DND-41 (cell line): ENCODE results near the gene PAFAH1B1.

Experiments used
- ATAC-seq: fragments of 200-7000 bp; cut with Tn5 transposase; 3 replicates; pipeline ENCODE4 v1.9.1; 2021; ENCODE audit warnings: low read depth; ENCODE audit not compliant: insufficient read depth
- DNase-seq: peaks from one replicate; pipeline ENCODE4 v3.0.0-alpha.2; 2020
- H2AFZ ChIP-seq: 2 replicates; pipeline ENCODE4 v1.6.0; 2012; ENCODE audit warnings: low read depth, low read length
- H3K27ac ChIP-seq: 2 replicates; pipeline ENCODE4 v1.5.1; 2012; ENCODE audit warnings: low read length, inconsistent platforms
- H3K27me3 ChIP-seq: fragments of 200-600 bp; sonication (generic); 2 replicates; pipeline ENCODE4 v1.6.0; 2012; ENCODE audit warnings: low read length, mild to moderate bottlenecking, inconsistent platforms; ENCODE audit not compliant: insufficient read depth, poor library complexity
- H3K36me3 ChIP-seq: 2 replicates; pipeline ENCODE4 v1.5.1; 2012; ENCODE audit warnings: low read length, inconsistent platforms; ENCODE audit not compliant: insufficient read depth
- H3K4me1 ChIP-seq: 2 replicates; pipeline ENCODE4 v1.5.1; 2012; ENCODE audit warnings: mild to moderate bottlenecking, low read length; ENCODE audit not compliant: insufficient read depth
- H3K4me2 ChIP-seq: 2 replicates; pipeline ENCODE4 v1.6.0; 2012; ENCODE audit warnings: mild to moderate bottlenecking, moderate library complexity, low read length, inconsistent platforms; ENCODE audit not compliant: insufficient read depth
- H3K4me3 ChIP-seq, 2 experiments: fragments of 200-600 bp in 1 of 2; shearing (Covaris generic) in 1 of 2; 2 replicates each; pipeline ENCODE4 v1.5.1; 2012 to 2016; ENCODE audit warnings: inconsistent platforms in 2 of 2, low read length in 2 of 2, mild to moderate bottlenecking in 2 of 2, low read depth in 1 of 2, moderate library complexity in 1 of 2
- H3K79me2 ChIP-seq: 2 replicates; pipeline ENCODE4 v1.6.0; 2012; ENCODE audit warnings: low read length, inconsistent platforms; ENCODE audit not compliant: insufficient read depth
- H3K9ac ChIP-seq: 2 replicates; pipeline ENCODE4 v1.6.0; 2012; ENCODE audit warnings: low read depth, mild to moderate bottlenecking, inconsistent platforms, low read length, moderate library complexity
- H3K9me3 ChIP-seq: 2 replicates; pipeline ENCODE4 v1.5.1; 2012; ENCODE audit warnings: low read length, moderate library complexity, mild to moderate bottlenecking, inconsistent platforms; ENCODE audit not compliant: insufficient read depth, severe bottlenecking
- H4K20me1 ChIP-seq: 2 replicates; pipeline ENCODE4 v1.6.0; 2012; ENCODE audit warnings: low read length; ENCODE audit not compliant: insufficient read depth
- CTCF ChIP-seq: IDR thresholded peaks from 2 replicates; pipeline ENCODE4 v1.5.1; 2012; ENCODE audit warnings: borderline replicate concordance, low read length, moderate library complexity, mild to moderate bottlenecking; ENCODE audit not compliant: poor library complexity, severe bottlenecking; ENCODE audit errors: extremely low read depth
- EZH2 ChIP-seq: IDR thresholded peaks from 3 replicates; pipeline ENCODE4 v1.6.1; 2012; ENCODE audit warnings: borderline replicate concordance, low read depth, mild to moderate bottlenecking, moderate library complexity, low read length, inconsistent platforms; ENCODE audit not compliant: severe bottlenecking

PAFAH1B1 gene

GRCh38 chr17:2703181-2703580 lies 109.7 kb downstream of the PAFAH1B1 start:
- no peak for DNase-seq
- no peak overlapping the region for H3K9ac ChIP-seq
- peaks cover 45% of the 10 kb centered on the region for H3K79me2 ChIP-seq
- H3K36me3 ChIP-seq, result peaks cover 69% of the 10 kb centered on the region
- TF ChIP-seq CTCF (no peak), EZH2 (no peak)
- no peak overlapping the region for H2AFZ ChIP-seq
- peaks cover 12% of the 10 kb centered on the region for H3K4me1 ChIP-seq
- H3K27me3 ChIP-seq, result no peaks in the 10 kb centered on the region
- H3K27ac ChIP-seq, result no peak overlapping the region
- H3K9me3 ChIP-seq, result no peaks in the 10 kb centered on the region
- no peak overlapping the region for H3K4me3 ChIP-seq
- ATAC-seq, result no peak
- H3K4me2 ChIP-seq, result no peak overlapping the region
- peaks cover 60% of the 10 kb centered on the region for H4K20me1 ChIP-seq

GRCh38 chr17:2703606-2704005 lies 110.2 kb downstream of the PAFAH1B1 start:
- no peaks in the 10 kb centered on the region for H3K9me3 ChIP-seq
- peaks cover 62% of the 10 kb centered on the region for H4K20me1 ChIP-seq
- peaks cover 15% of the 10 kb centered on the region for H3K4me1 ChIP-seq
- no peak overlapping the region for H3K9ac ChIP-seq
- H2AFZ ChIP-seq, result no peak overlapping the region
- TF ChIP-seq CTCF (no peak), EZH2 (no peak)
- H3K36me3 ChIP-seq, result peaks cover 64% of the 10 kb centered on the region
- ATAC-seq (no peak), DNase-seq (no peak)
- H3K79me2 ChIP-seq, result peaks cover 50% of the 10 kb centered on the region
- no peak overlapping the region for H3K4me2 ChIP-seq
- H3K4me3 ChIP-seq, result no peak overlapping the region
- no peak overlapping the region for H3K27ac ChIP-seq
- no peaks in the 10 kb centered on the region for H3K27me3 ChIP-seq

GRCh38 chr17:2704031-2704889 lies 110.8 kb downstream of the PAFAH1B1 start:
- peaks cover 56% of the 10 kb centered on the region for H3K79me2 ChIP-seq
- peaks cover 22% of the 10 kb centered on the region for H3K4me1 ChIP-seq
- H2AFZ ChIP-seq, result no peak overlapping the region
- peaks cover 68% of the 10 kb centered on the region for H4K20me1 ChIP-seq
- ATAC-seq (no peak), DNase-seq (no peak)
- no peak overlapping the region for H3K27ac ChIP-seq
- no peak for TF ChIP-seq EZH2
- TF ChIP-seq CTCF, result no peak
- H3K4me3 ChIP-seq, result no peak overlapping the region
- H3K36me3 ChIP-seq, result peaks cover 59% of the 10 kb centered on the region
- H3K27me3 ChIP-seq, result no peaks in the 10 kb centered on the region
- H3K9ac ChIP-seq, result no peak overlapping the region
- H3K9me3 ChIP-seq, result no peaks in the 10 kb centered on the region
- H3K4me2 ChIP-seq, result no peak overlapping the region
